Stimulated activated naive CD8-positive, alpha-beta T cell treated with anti-CD3 and anti-CD28 coated beads, Interleukin-15, amount 100 ng/mL, for 72 hours (primary cell): ENCODE results near the gene TENM4.
"Not testable (repeated sequence)": the region's sequence is repeated elsewhere in the genome, so short reads cannot be mapped to it uniquely, and the experiment has no call there.

Source experiments
- ATAC-seq: fragments of 150-1000 bp; cut with Tn5 transposase; 2 replicates; pipeline ENCODE4 v1.10.0; 2021; ENCODE audit warnings: mild to moderate bottlenecking, moderate library complexity
- DNase-seq, 2 donors: peaks; one replicate each; pipeline ENCODE4 v3.0.0; 2021 to 2022
- H3K27ac Mint-ChIP-seq, 2 donors: one replicate each; pipeline ENCODE4 v1.8.0; 2022; ENCODE audit warnings: mild to moderate bottlenecking in 2 of 2, mixed read lengths in 2 of 2, moderate library complexity in 2 of 2
- H3K27me3 Mint-ChIP-seq: one replicate; pipeline ENCODE4 v1.8.0; 2022; ENCODE audit warnings: mixed read lengths
- H3K4me1 Mint-ChIP-seq: one replicate; pipeline ENCODE4 v1.8.0; 2022; ENCODE audit warnings: mild to moderate bottlenecking, mixed read lengths
- H3K4me3 Mint-ChIP-seq, 2 donors: one replicate each; pipeline ENCODE4 v1.8.0; 2022; ENCODE audit warnings: mild to moderate bottlenecking in 2 of 2, mixed read lengths in 2 of 2, moderate library complexity in 1 of 2
- H3K9me3 Mint-ChIP-seq, 2 donors: one replicate each; pipeline ENCODE4 v1.8.0; 2022; ENCODE audit warnings: mixed read lengths in 2 of 2

The TENM4 gene

DNA sequence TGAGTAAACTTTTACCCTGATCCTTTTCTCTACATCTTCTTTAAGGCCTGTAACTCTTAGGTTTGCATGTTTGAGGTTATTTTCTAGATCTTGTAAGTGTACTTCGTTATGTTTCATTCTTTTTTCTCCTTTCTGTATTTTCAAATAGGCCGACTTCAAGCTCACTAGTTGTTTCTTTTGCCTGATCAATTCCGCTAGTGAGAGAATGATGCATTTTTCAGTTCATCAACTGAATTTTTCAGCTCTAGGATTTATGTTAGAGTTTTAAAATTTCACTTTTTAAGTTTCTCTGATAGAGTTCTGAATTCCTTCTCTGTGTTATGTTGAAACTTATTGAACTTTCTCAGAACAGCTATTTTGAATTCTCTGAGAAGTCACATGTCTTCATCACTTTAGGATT, 810.7 kb downstream of the TENM4 start:
- Mint-ChIP-seq H3K9me3 (peaks cover 30 to 35% of the 10 kb centered on the region in 2 donors), H3K4me3 (no peak overlapping the region), H3K27me3 (peaks cover 19% of the 10 kb centered on the region), H3K27ac (no peak overlapping the region), H3K4me1 (peaks cover 12% of the 10 kb centered on the region)
- DNase-seq (no peak), ATAC-seq (no peak)

DNA sequence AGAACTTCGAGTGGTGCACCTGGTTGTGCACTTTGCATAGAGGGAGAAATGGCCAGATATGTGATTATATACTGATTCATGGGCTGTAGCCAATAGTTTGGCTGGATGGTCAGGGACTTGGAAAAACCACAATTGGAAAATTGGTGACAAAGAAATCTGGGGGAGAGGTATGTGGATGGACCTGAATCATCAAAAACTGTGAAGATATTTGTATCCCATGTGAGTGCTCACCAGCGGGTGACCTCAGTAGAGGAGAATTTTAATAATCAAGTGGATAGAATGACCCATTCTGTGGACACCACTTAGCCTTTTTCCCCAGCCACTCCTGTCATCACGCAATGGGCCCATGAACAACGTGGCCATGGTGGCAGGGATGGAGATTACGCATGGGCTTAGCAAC, 818.2 kb downstream of the TENM4 start:
- peaks cover 14 to 17% of the 10 kb centered on the region in 2 donors for H3K9me3 Mint-ChIP-seq
- no peak overlapping the region for H3K4me3 Mint-ChIP-seq

DNA sequence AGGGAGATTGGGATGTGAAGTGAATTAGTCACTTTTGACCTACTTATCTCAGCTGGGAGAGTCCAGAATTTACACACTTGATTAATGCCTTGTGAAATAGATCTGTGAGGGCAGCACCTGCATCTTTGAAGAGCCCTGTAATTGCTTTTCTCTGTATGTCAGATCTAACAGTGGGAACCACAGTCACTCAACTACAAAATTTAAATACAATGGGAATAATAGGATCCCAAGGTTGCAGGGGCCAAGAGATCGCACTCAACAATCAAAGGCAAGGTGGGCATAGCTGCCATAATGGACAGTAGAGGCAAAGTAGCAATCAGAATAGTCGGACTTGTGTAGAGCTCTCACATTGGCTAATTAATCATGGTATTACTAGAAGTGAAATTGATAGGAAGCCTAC, 820.7 kb downstream of the TENM4 start:
- Mint-ChIP-seq H3K4me1 (no peaks in the 10 kb centered on the region), H3K4me3 (no peak overlapping the region), H3K9me3 (peaks cover 9 to 16% of the 10 kb centered on the region in 2 donors), H3K27ac (no peak overlapping the region), H3K27me3 (peaks cover 18% of the 10 kb centered on the region)
- DNase-seq (no peak), ATAC-seq (no peak)

More for the DNA sequence above, 818.2 kb downstream of the TENM4 start:
- Mint-ChIP-seq H3K27ac (no peak overlapping the region), H3K27me3 (peaks cover 27% of the 10 kb centered on the region), H3K4me1 (no peaks in the 10 kb centered on the region)
- no peak for DNase-seq
- ATAC-seq: no peak

DNA sequence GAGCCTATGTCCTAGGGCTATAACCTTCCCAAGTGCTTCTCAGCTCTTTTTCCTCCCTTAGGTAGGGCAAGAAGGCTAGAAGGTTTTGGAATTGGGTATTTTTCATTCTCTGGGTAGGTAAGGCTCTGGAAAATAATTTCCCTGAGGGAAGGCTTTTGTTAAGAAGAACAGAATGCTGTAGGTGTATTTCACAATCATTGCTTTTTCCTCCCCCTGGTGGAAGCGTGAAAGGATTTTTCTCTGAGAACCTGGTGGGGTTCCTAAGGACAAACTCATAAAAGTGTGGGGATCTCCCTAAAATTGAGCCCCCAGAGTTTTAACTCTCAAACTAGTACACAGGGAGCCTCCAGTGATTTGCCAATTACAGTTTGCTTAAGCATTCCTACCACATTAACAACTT, 825.1 kb downstream of the TENM4 start:
- DNase-seq: no peak
- ATAC-seq: no peak
- H3K4me1 Mint-ChIP-seq: no peaks in the 10 kb centered on the region
- H3K27ac Mint-ChIP-seq: no peak overlapping the region
- H3K4me3 Mint-ChIP-seq: no peak overlapping the region
- H3K9me3 Mint-ChIP-seq: peaks cover 18 to 21% of the 10 kb centered on the region in 2 donors
- H3K27me3 Mint-ChIP-seq: peaks cover 16% of the 10 kb centered on the region

DNA sequence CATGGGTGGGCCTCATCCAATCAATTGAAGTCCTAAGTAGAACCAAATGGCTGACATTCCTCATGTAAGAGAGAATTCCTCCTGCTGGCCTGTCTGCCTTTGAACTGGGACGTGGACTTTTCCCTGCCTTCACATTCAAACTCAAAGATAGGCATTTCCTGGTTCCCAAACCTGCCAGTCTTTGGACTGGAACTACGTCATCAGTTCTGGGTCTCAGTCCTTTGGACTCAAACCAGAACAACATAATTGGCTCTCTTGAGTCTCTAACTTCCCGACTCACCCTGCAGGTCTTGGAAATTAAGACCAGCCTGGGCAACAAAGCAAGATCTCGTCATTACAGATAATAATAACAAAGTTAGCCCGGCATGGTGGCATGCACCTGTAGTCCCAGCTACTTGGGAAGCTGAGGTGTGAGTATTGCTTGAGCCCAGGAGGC, 827.4 kb downstream of the TENM4 start:
- H3K27me3 Mint-ChIP-seq: peaks cover 13% of the 10 kb centered on the region
- no peak overlapping the region for H3K27ac Mint-ChIP-seq
- H3K4me3 Mint-ChIP-seq: no peak overlapping the region
- no peak for ATAC-seq
- H3K9me3 Mint-ChIP-seq: peaks cover 7 to 9% of the 10 kb centered on the region in 2 donors
- no peak for DNase-seq
- H3K4me1 Mint-ChIP-seq: no peaks in the 10 kb centered on the region

DNA sequence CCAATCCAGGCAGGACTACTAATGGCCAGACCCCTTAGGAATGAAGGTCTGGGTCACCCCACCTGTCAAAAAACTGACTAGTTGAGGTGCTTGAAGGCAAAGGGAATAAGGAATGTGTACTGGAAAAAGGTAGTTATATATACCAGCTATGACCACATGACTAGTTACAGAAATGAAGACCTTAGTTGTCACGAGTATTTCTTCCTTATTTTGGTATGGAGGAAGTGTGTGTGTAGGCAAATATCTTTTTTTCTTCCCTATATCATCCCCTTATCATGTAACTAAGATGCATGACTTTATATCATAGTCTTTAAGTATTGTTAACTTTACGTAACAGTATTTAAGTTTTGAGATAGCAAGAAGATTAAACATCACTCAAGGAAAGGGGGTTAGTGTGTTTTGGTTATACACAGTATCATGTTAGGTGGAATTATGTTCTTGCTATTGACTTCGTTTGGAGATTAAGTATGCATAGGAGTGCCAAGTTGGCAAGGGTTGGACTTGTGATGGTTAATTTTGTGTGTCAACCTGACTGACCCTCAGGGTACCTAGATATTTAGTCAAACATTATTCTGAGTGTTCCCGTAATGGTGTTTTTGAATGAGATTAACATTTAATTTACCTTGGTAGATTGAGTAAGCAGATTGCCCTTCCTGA, 828.0 kb downstream of the TENM4 start:
- Mint-ChIP-seq H3K27ac (no peak overlapping the region), H3K4me3 (no peak overlapping the region), H3K9me3 (peaks cover 7 to 9% of the 10 kb centered on the region in 2 donors), H3K27me3 (peaks cover 7% of the 10 kb centered on the region), H3K4me1 (no peaks in the 10 kb centered on the region)
- no peak for DNase-seq
- ATAC-seq: no peak

DNA sequence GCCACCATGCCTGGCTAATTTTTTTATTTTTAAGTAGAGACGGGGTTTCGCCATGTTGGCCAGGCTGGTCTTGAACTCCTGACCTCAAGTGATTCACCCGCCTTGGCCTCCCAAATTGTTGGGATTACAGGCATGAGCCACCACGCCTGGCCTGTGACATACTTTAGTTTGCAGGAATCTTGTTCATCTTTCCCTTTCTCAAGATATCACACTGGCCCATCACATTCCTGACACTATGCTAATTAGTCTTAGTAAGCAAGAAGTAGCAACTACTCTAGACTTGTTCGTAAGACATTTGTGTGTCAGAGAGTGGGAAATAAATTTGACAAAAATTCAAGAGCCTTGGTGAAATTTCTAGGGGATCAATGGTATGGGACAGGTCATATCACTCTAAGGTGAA, 831.5 kb downstream of the TENM4 start:
- not testable (repeated sequence) for ATAC-seq, H3K9me3 Mint-ChIP-seq, DNase-seq, H3K4me1 Mint-ChIP-seq, H3K27ac Mint-ChIP-seq, H3K4me3 Mint-ChIP-seq
- peaks cover 15% of the 10 kb centered on the region for H3K27me3 Mint-ChIP-seq

DNA sequence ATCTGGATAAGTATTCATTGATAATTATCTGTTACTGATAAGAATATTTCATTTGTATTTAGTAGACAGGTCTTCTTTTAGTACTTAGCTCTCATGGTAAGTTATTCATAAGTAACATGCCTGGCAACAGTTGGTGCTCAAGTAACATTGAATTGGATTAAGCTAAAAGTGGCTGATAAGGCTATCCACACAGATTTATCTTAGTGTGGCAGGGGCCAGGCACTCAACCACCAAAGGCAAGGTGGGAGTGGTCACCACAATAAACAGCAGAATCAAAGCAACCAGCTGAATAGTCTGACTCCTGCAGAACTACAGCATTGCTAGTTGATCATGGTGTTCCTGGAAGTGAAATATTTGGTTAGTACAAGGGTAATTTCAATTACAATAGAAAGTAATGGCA, 833.1 kb downstream of the TENM4 start:
- Mint-ChIP-seq H3K4me3 (no peak overlapping the region), H3K27me3 (peaks cover 7% of the 10 kb centered on the region), H3K9me3 (no peaks in the 10 kb centered on the region), H3K27ac (no peak overlapping the region), H3K4me1 (no peaks in the 10 kb centered on the region)
- ATAC-seq: no peak
- no peak for DNase-seq

DNA sequence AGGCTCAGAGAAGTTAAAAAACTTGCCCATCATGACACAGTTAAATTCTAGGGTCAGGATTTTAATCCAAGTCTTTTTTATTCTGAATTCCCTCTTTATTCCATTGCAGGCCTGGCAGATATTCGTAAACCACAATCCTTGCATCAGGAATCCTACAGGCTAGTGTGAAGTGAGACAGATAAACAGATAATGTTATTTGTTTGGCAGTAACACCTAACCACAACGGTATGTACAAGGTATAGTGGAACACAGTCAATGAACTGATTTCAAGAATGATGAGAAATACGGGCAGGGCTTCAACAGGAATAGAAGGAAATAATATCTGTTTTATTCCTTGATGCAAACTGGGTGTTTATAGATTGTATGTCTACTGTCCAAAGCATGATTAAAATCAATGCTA, 834.2 kb downstream of the TENM4 start:
- no peak overlapping the region for H3K27ac Mint-ChIP-seq
- ATAC-seq (no peak), DNase-seq (no peak)
- no peak overlapping the region for H3K4me3 Mint-ChIP-seq
- peaks cover 15% of the 10 kb centered on the region for H3K27me3 Mint-ChIP-seq
- no peaks in the 10 kb centered on the region for H3K4me1 Mint-ChIP-seq
- H3K9me3 Mint-ChIP-seq: no peaks in the 10 kb centered on the region

DNA sequence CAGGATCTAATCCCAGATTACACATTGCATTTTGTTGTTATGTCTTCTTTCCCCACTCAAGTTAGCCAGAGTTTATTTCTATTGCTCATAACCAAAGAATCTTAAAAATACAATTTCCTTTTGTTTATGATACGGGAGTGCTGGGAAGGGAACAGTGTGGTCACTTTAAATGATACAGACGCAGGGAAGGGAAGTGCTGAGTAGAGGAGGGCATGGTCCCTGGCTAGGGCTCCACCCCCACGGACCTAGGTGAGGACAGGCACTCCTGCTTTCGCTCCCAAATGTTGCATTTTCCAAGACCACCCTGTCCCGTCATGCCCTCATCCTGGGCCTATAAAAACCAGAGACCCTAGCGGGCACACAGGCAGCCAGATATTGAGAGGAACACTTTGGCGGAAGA, 835.5 kb downstream of the TENM4 start:
- H3K4me1 Mint-ChIP-seq: no peaks in the 10 kb centered on the region
- H3K4me3 Mint-ChIP-seq: no peak overlapping the region
- no peak for DNase-seq

DNA sequence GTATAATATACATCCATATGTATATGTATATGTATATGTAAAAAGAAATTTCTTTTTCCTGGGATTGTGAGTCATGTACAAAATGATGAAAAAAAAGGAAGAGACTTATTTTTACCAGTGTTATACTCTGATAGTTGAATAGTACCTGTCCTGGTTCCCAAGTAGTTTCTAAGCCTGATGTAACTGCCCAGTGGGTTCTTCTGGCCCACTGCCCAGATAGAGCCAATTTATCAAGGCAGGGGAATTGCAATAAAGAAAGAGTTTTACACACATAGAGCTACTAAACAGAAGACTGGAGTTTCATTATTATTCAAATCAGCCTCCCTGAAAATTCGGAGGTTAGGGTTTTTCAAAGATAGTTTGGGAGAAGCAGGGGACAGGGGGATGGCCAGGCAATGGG, 837.0 kb downstream of the TENM4 start:
- Mint-ChIP-seq H3K9me3 (no peaks in the 10 kb centered on the region), H3K27me3 (peaks cover 37% of the 10 kb centered on the region), H3K4me3 (no peak overlapping the region), H3K4me1 (no peaks in the 10 kb centered on the region), H3K27ac (no peak overlapping the region)
- no peak for DNase-seq
- ATAC-seq: no peak

More for the DNA sequence above, 835.5 kb downstream of the TENM4 start:
- ATAC-seq: no peak
- Mint-ChIP-seq H3K27ac (no peak overlapping the region), H3K9me3 (no peaks in the 10 kb centered on the region), H3K27me3 (peaks cover 27% of the 10 kb centered on the region)
